ENCODE results near the gene UBE2A.

The UBE2A gene

DNA sequence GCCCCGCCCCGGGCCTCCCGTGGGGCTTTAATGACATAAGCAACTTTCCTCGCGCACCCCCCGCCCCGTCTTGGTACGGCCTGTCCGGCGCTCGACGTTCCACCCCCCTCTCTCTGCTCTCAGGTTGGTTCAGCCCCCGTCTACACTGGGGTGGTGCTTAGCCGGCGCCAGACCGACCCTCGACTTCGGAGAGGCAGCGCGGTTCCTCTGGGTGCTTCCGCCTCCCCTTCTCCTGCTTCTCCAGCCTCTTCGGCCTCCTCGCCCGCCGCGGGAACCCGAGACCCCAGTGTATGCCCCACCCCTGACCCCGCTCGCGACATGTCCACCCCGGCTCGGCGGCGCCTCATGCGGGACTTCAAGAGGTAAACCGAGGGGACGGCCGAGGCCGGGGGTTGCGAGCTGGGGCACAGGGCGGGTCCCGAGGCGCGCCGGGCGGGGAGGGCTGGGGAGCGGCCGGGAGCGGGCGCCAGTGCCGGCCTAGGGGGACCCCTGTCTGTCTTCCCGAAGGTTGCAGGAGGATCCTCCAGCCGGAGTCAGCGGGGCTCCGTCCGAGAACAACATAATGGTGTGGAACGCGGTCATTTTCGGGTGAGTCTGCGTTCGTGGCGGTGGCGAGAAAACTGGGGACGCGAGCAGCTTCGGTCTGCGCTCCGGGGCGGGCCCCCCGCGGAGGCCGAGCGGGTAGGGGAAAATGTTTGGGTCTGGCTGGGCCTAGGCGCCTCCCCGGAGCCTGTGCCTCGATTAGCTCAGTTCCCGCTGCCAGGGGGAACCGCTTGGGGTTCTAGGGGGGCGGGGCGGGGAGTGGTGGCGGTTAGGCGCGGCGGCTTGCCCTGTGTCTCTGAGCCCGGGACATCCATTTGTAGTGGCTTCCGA lies at the start of gene UBE2A:
TSS of gene UBE2A (plus strand) at position 170 of the 873 bp plus-strand sequence. CDS start at position 319, 149 bp downstream.
- peak; percentile 86 for DNase-seq

DNA sequence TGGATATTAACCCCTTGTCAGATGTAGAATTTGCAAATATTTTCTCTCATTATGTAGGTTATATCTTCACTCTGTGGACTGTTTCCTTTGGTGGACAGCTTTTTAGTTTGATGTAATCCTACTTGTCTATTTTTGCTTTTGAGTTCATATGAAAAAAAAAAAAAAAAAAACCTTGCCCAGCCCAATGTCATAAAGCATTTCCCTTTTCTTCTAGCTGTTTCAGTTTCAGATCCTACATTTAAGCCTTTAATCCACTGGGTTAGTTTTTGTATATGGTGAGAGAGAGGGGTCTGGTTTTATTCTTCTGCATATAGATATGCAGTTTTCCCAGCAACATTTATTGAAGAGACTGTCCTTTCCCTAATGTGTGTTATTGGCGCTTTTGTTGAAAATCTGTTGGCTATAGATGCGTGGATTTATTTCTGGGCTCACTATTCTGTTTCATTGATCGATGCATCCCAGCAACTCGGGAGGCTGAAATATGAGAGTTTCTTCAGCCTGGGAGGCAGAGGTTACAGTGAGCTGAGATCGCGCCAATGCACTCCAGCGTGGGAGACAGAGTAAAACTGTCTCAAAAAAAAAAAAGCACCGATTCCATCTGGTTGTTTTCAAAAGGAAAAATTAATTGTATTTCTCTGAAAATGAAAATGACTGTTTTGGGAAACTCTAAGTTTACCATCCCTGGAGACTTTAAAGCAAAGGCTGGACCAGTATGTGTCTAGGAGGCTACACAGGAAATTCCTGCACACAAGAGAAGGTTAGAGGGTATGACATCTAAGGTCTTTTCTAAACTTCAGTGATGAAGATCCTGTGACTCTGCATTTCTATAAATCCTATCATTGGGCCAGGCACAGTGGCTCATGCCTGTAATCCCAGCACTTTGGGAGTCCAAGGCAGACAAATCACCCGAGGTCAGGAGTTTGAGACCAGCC lies 44.8 kb upstream of the UBE2A start:
- DNase-seq: no peak

DNA sequence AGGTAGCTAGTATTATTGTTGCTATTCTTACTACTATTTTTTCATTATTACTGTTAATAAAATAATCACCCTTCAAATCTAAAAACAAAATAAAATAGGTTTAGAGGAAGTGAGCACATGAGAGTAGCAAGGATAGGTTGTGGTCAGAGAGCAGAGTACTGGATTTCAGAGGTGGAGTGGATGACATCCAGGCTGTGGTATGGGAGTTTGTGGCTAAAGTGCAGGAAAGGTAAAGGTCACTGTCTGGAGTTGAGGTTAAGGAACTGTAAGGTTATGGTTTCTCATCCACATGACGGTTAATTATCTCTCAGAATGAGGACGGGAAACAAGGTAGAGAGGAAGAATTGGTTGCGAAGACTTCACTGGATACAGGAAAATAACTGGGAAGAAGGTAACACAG lies 36.9 kb upstream of the UBE2A start:
- no peak for DNase-seq

DNA sequence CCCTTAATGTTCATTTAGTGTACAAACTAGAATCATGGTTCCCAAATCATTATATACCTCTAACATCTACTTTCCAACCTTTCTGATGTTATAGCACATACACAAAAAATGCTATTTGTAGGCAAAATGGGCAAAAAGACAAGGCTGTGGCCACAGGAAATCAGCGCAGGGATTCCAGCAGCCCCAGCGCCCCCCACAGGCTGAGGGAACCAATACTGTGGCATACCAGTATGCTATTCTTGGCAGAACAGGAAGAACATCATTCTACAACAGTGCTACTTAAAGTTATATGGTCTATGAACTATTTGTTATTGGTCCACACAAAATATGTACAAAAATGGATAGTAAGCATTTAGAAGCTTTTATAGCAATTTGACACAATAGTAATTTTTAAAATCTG lies 34.5 kb upstream of the UBE2A start:
- no peak for DNase-seq

DNA sequence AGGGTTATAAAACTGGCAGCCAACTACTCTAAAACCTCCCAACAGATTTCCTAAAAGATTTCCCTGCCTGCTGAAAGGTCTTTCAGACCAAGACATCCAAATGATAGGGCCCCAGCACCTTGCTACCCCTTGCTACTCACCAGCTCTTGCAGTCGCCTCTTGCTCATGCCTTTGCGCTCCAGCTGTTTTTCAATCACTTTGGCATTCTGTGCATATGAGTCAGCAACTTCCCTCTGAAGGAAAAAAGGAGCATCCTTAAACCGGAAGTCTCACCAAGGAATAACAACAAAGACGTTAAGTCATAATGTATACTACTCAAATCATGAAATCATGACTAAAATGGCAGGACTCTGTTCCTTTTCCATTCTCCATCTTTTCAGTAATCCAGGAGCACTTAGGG lies 33.2 kb upstream of the UBE2A start:
- DNase-seq: no peak

DNA sequence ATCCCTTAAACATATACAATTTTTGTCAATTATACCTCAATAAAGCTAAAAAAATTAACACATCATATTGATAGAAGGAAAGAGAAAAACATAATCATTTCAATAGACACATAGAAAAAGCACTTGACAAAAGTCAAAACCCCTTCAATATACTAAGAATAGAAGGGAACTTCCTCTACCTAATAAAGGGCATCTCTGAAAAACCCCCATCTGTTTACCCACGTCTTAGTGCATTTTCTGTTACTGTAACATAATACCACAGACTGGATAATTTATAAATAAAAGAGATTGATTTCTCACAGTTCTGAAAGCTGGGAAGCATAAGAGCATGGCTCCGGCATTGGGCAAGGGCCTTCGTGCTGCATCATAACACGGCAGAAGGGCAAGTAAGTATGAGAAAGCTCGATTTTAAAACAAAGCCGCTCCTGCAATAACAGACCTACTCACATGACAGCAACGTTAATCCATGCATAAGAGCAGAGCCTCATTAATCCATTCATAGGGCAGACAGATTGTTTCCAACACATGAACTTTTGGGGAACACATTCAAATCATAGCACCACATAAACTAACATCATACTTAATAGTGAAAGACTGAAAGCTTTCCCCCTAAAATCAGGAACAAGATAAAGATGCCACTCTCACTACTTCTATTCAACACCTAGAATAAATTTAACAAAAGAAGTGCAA lies 24.9 kb upstream of the UBE2A start:
- DNase-seq: no peak

DNA sequence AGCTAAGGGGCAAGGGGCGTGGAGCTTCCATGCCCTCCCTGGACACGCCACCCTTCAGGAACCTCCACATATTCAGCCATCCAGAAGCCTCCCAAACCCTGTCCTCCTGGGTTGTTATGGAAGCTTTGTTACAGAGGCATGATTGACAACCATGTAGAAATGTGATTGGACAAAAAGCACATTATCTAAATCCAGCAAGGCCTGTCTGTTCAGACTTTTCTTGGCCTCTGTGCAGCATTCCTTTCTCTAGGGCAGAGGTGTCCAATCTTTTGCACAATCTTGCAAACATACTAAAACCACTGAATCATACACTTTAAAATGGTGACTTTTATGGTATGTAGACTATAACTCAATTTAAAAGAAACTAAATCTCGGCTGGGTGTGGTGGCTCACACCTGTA lies 21.9 kb upstream of the UBE2A start:
- no peak for DNase-seq

DNA sequence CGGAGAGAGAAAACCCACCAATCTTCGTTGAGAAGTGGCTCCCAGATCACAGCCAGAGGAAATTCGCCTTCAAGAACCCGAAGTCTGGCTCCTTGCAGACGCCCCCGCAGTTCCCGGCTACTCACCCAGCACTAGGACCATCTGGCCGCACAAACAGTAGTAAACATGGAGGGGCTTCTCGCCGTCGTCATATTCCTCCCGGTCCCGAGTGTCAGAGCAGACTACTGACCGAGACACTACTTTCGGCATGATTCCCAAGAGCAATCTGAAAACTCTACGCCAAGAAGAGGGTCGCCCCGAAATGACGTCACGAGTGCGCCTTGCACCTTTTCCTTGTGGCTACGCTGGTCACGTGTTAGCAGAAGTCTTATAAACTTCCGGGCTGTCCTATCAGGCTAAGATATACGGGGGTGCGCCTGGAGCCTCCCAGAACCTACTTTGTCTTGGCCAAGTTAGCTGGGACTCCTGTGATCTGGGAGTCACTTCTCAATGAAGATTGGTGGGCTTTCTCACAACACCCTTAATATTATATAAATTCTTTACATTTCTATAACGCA lies 9.2 kb upstream of the UBE2A start, which contains the start of gene STEEP1:
TSS of gene STEEP1 (minus strand) at position 303 of the 557 bp plus-strand sequence. CDS start at position 249, 54 bp downstream.
- peak; percentile 85 for DNase-seq

DNA sequence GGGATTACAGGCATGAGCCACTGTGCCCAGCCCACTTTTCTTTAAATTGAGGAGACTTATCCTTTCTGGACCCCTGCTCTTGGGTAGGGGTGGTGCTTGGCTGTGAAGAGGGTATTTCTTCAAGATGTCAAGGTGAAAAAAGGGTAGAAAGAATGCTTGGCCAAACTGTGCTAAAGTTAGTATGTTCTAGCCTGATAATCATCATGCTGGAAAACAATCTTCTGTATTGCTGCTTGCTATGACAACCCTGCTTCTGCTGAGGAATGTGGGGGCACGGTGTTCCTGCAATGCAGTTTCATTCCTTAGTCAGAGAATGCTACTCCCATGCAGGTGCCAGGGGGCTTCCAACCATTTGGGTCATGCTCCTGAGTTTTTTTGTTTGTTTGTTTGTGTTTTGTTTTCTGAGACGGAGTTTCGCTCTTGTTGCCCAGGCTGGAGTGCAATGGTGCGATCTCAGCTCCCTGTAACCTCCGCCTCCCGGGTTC lies 4.0 kb upstream of the UBE2A start:
- DNase-seq: no peak

DNA sequence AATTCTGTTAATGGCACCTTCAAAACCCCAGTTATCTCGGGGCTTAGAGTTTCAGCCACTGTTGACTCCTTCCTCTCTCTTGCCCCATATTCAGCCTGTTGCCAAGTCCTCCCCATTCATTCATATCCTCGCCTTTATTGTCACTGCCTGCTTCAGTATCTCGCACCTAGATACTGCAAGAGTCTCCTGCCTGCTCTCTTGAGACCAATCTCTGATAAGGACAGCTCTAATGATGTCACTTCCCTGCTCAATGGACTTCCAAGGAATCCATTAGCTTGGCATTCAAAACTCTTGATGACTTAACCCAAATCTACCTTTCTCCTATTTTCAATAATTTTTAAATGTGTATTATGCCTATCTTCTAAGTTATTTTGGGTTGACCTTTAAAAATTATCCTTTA lies 1.1 kb upstream of the UBE2A start:
- DNase-seq: no peak

DNA sequence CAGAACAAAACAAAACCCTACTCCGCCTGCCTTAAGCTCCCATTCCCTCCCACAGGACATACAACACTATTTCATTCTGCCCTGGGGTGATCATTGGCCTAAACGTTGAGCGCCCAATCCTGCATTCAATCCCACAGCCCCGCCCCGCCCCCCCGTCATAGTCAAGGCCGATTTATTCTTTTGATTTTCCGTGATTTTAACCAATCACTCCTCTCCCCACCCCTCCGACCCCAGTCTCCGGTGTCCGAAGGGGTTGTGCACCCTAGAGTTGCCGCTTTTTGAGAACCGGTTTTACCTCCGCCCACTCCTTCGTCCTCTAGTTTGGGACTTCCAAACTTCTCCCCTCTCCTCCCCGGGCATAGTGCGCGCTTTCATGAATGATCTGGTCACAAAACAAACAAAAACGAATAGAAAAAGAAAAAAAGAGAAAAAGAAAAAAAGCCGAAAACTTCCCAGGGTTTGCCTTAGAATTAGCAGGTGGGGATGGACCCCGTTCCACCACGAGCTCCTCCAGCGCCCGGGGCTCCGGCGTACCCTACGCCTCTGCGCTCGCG lies 446 bp upstream of the UBE2A start:
- DNase-seq: no peak

DNA sequence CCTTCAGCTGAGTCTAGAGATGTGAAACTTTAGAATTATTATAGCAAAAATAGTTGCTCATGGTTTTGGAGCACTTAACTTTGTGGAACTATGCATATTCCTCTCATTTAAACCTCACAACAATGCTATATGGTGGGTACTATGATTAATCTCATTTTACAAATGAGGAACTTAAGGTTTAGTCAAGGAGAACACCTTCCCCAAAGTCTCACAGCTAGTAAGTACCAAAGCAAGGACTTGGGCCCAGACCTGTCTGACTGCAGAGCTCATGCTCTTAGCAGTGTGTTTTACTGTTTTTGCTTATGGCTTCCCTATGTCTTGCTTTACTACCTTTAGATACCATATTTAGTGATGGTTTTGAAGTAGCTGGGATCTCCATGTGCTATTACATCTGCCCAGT lies 5.1 kb downstream of the UBE2A start:
- DNase-seq: no peak

DNA sequence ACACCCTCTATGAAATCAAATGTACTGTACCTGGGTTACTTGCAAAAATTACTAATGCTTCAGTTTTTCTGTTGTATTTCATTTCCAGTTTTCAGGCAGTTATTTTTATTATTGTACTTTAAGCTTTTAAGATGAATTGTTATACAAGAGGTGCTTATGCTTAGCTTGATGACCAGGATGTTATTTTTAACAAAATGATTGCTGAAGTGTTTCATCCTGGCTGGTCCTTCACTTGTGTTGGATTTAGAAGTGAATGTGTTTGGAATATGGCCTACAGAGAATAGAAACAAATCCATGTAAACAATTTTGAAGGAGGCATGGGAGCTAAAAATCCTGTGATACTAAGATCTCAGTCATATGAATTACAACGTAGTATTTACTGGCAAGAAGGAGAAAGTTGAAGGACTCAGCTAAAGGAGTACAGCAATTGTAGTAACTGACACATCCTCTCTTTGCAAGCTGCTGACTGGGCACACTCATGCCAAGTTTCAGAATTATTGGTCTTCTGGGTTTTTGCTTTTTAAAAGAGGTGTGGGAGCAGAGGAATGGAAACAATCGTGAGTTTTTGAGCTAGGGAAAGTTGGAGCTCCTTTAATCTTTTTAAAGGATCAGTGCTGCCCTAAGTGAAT lies 9.2 kb downstream of the UBE2A start:
- DNase-seq: no peak

DNA sequence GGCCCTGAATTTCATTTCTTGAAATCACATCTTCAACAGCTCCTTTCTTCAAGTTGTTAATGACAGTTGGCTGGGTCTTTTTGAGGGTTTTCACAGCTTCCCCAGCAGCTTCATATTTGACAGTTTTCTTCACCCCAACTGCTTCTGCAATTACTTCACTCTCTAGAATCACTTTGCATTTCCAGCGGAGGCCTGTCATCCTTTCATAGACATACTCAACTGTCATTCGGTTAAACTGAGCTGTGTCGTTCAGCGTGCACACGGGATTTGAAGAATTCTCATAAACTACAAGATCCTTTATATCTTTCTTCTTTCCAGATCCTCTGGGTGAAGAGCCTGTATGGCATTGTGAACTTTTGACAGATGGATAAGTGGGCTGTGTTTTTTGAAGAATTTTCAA lies 15.4 kb downstream of the UBE2A start:
- no peak for DNase-seq

DNA sequence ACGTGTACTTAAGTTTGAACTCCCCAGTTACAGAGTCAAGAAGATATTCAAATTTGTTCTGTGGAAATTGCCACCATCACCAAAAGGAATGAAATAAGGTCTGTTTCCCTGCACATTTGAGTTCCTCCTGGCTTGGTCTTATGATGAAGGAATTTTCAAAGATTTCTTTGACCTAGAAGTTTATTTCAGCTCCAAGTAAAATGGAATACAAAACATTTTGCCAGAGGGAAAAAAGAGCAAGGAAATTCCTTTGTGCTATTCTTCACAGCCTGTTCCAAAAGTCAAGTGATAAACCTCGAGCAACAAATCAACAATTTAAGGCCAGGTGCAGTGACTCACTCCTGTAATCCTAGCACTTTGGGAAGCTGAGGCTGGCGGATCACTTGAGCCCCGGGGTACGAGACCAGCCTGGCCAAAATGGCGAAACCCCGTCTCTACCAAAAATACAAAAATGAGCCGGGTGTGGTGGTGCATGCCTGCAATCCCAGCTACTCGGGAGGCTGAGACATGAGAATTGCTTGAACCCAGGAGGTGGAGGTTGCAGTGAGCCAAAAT lies 28.4 kb downstream of the UBE2A start:
- no peak for DNase-seq

DNA sequence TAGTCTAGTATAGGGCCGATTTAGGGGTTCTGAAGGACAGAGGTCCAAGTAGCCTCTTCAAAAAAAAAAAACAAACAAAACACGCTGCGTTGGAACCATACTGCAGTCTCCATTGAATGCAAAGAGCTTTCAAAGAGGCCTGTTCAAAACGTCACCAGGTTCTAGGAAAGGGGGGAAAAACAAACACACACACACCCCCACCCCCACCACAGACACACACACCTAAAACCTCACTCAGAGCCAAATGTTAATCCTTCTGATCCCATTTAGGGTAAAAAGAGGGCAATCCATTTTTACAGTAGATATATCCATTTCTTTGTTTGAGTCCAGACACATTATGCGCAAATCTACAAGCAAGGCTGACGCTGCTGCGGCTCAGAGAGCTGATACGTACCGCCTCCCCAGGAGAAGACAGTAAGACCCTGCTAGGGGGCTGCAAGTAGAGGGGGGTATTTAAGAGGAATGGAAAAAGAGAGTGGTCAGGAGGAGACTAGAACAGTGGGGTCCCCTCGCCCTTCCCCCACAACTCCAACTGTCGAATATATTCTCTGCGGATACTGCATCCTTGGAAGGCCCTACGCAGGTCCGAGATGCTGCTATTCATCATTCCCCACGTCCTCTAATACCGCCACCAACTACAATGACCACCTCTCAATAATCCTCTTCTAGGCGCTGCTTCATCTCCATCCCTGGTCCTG lies 30.6 kb downstream of the UBE2A start:
- DNase-seq: no peak

DNA sequence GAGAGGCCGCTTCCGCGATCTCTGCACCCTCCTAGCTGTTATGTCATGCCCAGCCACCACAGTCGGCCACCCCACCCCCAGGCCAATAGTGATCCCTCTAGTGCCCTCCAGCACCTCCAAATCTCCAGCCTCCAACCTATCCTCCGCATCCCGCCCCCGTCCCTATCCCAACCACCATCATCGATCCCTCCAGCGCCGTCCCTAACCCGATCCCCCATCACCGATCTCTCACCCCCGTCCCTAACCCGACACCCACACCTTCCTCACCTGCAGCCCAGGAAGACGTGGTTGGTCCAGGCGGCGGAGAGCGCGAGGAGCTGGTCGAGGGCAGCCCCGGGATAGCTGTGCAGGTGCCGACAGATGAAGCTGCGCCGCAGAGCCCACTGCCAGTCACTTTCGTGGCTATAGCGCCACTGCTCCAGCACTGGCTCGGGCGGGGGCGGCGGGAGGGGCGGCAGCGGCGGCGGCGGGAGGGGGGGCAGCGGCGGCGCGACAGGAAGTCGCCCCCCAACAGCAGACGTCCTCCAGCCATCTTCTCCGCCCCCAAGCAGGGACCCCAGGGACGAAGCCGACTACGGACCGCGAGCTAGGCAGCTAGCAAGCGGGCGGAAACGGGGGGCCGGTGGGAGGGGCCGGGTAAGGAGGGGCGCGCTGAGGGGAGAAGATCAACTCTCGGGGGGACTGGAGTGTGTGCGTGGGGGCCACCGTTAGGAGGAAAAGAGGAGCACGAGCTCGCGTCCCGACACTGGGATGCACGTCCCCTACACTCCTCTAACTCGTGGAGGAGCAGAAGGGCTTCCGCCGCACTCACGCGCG lies 31.3 kb downstream of the UBE2A start:
- peak; percentile 47 for DNase-seq

DNA sequence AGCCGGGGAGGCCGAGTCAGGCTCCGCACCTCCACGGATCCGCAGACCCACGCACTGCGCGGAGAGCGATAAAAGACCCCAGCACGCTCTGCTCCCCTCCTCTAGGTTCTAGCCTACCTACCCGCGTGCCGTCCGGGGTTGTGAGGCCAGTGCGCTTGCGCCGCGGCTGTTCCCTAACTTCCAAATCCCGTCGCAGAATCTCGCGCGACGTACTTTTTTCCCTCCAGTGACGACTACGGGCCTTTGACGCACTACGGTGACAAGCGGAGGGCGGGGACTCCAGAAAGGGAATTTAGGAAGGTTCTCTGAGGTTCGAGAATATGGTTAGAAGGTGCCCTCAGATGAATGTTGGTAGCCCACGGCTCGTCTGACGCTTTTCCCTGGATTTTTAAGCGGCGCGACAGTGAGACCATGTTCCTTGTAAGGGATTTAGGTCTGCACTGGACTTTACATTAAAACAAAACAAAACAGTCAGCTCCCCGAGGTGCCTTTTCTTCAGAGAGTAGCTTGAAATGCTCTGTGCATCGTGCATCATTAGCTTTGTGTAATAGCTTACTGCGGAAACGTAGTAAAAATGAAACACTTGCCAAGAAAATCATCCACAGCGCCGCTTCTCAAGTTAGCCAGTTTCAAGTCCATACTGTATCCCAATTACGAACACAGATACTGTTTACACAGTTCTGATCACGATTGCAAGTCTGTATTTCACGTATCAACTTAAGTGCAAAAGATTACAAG lies 32.1 kb downstream of the UBE2A start, which contains the start of gene NKRF:
TSS of gene NKRF (minus strand) at position 145 of the 738 bp plus-strand sequence.
- DNase-seq: peak; percentile 88

DNA sequence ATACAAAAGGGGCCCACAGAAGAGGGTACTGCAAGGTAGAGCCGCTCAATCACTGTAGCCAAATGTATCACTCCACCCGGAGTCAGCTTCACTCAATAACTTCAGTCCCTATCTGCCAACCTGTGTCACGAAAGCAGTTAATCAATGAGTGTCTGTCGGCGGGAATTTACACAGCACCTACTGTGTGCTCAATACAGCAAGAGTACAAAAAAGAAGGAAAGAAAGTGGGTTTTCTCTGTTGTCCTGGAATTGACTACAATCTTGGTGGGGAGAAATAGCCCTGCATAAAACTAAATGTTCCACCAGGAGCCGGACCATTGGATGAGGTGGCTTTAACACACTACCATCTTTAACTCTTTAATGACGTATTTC lies 32.6 kb downstream of the UBE2A start:
- no peak for DNase-seq
